Dermis blood vessel endothelial cell (primary cell): ENCODE data around the gene BCAS1. TPM values are rescaled to one million over a fixed set of nuclear protein-coding genes. Genes with fewer than 3 reads are reported as not detected.

Source experiments
- DNase-seq: peaks from one replicate; pipeline ENCODE4 v3.0.0; 2010
- total RNA-seq: library from RNA; depleted of rRNA; stranded (reverse); fragments of >200 nt; gene quantifications from 2 replicates; pipeline ENCODE4 v1.2.3, GENCODE V29; 2014

Gene BCAS1
- total RNA-seq, 1 donor from 2014 or later, result not detected

GRCh38 chr20:53921443-53921973 lies 148.9 kb downstream of the BCAS1 start:
- DNase-seq, result no peak

DNA sequence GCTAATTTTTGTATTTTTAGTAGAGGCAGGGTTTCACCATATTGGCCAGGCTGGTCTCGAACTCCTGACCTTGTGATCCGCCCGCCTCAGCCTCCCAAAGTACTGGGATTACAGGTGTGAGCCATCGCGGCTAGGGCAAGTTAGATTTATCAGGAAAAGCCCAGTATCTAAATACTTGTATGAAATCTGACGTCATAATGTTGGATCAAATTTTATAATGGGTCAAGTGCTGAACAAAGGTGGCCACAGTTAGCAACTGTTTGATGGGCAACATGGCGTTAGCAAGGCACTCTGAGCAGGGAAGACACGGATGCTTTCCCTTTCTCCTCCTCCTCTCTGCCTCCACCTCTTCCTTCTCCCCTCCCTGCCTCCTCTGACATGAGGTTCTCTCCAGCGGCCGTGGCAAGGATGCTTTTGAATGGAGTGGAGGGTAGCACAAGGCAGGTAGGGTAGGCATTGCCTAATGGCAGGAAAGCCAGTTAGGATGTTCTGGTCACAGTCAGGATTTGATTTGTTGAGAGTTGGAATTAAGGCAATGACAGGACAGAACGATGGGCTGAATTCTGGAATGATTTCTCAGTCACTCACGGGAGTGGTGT lies 149.6 kb downstream of the BCAS1 start:
- DNase-seq, result no peak

GRCh38 chr20:53919886-53920285 lies 150.5 kb downstream of the BCAS1 start:
- no peak for DNase-seq

DNA sequence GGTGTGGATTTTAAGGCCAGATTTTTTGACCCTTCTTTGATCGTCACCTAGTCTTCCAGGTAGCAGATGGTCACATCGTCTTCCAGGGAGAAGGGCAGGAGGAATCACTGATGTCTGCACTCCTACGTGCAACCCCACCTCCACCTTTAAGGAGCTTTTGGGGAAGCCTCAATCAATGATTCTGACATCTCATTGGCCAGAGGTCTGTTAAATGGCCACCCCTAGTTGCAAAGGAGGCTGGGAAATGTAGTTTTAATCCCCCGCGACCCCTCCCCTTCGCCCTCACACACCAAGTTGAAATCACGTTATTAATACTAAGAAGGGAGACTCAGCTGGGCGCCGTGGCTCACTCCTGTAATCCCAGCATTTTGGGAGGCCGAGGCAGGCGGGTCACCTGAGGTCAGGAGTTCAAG lies 151.4 kb downstream of the BCAS1 start:
- no peak for DNase-seq

DNA sequence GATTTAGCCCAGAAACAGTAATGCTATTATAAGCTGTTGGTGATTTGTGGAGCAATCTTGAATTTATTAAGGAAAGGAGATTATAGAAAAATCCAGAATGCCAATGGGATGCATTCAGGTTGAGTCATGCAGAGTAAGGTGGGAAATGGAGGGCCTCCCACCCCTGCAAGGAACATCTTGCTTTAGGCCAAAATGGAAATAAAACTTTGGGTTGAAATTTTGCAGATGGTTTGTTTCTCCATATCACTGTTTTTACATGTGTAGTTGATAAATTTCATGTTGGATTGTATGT lies 152.4 kb downstream of the BCAS1 start:
- no peak for DNase-seq

GRCh38 chr20:53917145-53918019 lies 153.0 kb downstream of the BCAS1 start:
- peak; percentile 69 for DNase-seq

GRCh38 chr20:53916173-53916512 lies 154.3 kb downstream of the BCAS1 start:
- no peak for DNase-seq

DNA sequence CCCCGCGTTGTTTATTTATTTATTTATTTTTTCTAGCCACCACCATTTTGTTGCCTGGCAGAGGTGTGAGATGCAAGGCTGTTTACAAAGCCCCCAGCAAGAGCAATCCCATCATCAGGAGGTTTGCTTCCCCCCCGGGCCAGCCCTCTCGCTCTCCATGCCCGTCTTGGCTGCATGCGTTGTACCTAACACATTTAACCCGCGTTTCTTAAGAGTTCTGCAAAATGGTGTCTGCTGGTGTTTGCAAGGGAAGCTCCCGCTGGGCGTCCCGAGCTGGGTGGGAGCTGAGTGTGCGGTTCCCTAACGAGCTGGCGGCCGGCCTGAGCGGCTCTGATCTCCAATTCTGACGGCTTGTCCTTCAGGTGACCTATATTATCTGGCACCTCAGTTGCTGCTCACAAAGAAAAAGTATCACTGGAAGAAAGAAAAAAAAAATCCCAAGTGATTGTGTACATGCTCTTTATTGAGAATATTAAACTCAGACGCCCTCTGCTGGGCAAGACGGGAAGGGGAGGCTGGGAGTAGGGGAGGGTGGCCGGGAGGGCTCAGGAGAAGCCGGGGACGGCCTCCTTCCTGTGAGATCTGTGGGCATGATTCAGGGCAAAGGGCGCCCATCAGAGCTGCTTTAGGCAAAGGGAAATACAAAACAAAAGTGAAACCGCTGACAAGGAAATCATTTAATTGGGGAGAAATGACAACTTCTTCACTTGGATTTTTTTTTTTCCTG lies 154.8 kb downstream of the BCAS1 start:
- DNase-seq, result peak; percentile 96

DNA sequence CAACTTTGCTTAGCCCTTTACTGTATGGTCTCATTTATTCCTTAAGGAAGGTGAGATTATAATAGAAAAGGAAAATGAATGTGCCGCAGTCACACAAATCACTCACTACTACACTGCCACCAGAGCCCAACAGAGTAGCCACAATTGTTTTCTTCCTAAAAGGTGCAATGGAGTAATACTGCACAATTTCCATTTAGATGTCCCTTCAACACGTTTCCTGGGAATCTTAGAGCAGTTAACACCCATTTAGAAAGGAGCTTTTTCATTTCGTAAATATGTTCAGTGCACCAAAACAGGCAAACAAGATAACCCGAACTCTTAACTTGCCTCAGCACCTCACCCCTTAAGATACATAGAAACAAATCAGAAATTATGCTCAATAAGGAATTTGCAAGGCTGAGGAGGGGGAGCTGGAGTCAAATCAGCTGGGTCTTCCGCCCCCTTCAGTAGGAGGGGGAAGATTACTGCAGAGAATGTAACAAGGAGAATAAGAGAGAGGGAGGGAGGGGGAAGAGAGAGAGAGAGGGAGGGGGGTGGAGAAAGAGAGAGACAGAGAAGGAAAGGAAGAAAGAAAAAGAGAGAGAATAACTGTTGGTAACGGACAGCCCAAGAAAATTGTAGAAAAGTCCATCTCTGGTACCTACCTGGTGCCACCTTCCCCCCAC lies 155.5 kb downstream of the BCAS1 start:
- DNase-seq, result peak; percentile 25

DNA sequence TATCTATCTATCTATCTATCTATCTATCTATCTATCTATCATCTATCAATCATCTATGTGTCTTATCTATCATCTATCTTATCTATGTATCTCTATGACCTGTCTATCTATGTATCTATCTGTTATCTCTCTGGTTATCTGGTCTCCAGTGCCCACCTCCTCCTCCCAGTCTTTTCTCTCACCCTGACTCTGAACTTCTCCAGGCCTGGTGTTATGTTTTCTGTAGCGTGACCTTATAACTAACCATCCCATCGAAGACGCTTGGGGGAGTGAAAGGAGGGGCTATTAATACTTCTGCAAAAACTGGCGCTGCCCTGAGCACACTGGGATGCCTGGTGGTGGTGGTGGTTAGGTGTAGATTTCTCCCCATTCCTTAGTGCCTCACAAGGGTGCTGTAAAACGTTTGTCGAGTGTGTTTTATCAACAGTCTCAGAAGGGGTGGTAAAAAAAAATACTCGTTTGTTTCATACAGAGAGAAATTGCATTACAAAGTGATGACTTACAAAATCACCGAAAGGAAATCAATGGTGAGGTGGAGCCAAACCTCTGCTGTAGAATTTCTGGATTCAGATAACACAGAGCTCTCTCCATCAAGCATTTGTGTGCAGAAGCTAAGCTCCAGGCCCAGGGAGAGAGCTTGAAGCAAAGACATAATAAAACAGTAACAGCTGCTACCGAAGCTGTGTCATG lies 156.2 kb downstream of the BCAS1 start:
- DNase-seq, result no peak

GRCh38 chr20:53911301-53911700 lies 159.1 kb downstream of the BCAS1 start:
- no peak for DNase-seq

DNA sequence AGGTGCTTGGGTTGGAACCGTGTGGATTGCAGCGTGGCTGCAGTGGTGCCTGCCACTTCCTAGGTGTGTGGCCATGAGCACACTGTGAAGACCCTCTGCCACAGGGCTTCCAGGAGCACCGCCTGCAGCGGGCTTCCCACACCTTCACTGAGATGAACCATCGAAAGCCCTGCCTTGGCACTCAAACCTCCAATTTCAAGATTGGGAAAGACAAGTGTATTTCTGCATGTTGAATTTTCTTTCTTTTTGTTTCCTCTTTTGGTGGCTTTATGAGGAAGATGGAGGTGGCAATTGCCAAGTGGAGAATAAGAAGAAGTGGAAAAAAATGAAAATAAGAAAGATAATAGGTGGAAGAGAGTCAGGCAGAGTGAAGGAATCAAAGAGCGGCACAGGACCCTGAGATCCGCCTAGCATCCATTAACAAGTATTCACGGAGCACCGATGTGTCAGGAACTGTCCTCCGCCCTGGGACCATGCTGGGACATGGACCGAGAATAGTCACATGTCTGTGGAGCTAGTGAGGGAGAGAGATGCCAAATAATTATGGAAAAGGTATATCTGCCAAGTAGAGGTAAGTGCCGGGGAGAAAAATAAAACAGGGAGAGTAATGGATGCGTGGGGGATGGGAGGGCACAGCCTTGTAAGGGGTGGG lies 159.9 kb downstream of the BCAS1 start:
- DNase-seq, result no peak

GRCh38 chr20:53907968-53908751 lies 162.2 kb downstream of the BCAS1 start:
- DNase-seq, result no peak

DNA sequence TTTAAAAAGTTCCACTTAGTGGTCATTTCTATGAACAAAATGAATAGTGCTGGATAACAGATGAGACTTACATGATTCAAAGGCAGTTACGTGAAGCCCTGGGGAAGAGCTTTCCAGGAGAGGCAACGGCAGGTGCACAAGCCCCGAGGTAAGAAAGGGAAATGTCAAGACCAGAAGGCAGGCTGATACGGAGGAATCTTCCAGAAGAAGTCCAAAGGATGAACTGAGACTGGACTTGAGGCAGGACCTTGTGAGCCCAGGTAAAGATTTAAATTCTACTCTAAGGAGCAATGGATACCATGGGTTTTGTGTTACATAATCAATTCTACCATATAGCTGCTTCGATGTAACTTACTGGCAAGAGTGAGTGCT lies 164.6 kb downstream of the BCAS1 start:
- DNase-seq, result no peak

GRCh38 chr20:53905019-53905819 lies 165.2 kb downstream of the BCAS1 start:
- no peak for DNase-seq

- no peak for DNase-seq
Observed at GRCh38 chr20:53904261-53904660, 166.1 kb downstream of the BCAS1 start.

GRCh38 chr20:53903652-53903987 lies 166.8 kb downstream of the BCAS1 start:
- no peak for DNase-seq

GRCh38 chr20:53902968-53903651 lies 167.3 kb downstream of the BCAS1 start:
- no peak for DNase-seq

DNA sequence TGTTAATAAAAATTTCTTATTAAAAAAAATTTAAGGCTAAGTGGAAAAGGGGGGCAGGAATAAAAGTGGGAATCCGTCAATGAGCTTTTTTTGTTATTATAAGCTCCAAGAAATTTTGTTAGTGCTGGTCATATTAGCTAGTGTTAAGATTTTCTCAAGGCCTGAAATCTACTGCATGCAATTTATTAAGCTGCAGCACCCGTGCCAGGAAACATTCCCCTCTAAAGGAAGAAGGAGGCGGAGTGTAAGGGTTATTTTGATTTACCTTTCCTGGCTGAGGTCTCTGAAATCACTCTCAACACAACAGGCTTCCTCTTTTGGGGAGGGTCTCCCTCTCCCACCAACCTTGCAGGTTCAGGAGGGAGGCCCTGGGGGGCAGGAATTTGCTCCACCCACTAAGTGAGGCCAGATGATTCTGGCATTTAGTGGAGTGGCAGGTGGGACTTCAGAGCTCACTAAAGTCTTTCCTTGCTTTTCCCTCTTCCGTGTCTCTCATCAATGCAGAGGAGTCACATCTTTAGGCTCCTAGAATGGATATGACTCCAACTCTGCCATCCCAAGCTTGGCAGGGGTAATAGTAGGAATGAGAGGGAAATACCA lies 168.8 kb downstream of the BCAS1 start:
- DNase-seq, result peak; percentile 44
